Effector CD4-positive, alpha-beta T cell (primary cell): ENCODE results near the gene POU2F1.
"Not testable (repeated sequence)": the region's sequence is repeated elsewhere in the genome, so short reads cannot be mapped to it uniquely, and the experiment has no call there.

Experiments
- DNase-seq: peaks from one replicate; pipeline ENCODE4 v3.0.0-alpha.2; 2020

The POU2F1 gene

DNA sequence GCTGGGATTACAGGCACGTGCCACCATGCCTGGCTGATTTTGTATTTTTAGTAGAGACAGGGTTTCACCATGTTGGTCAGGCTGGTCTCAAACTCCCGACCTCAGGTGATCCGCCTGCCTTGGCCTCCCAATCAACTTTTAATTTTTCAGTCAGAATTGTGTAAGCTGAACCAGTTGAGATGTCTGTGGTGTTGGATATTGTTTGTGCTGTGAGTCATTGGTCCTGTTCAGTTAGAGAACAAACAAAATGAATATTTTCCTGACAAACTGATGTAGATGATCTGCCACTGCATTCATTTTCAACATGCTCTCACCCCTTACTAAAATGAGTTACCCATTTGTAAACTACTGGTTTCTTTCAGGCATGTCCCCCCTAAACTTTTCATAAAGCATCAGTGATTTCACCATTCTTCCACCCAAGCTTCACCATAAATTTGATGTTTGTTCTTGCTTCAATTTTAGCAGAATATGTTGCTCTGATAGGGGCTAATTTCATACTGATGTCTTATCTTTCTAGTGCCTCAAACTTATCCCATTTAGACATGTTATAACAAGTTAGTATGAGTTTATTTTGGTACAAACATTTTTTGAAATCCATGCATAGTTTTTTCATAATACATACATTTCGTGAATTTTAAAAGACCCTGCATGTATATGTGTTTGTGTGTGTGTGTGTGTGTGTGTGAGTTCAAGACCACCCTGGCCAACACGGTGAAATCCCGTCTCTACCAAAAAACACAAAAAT lies 15.2 kb upstream of the POU2F1 start:
- DNase-seq: not testable (repeated sequence)

DNA sequence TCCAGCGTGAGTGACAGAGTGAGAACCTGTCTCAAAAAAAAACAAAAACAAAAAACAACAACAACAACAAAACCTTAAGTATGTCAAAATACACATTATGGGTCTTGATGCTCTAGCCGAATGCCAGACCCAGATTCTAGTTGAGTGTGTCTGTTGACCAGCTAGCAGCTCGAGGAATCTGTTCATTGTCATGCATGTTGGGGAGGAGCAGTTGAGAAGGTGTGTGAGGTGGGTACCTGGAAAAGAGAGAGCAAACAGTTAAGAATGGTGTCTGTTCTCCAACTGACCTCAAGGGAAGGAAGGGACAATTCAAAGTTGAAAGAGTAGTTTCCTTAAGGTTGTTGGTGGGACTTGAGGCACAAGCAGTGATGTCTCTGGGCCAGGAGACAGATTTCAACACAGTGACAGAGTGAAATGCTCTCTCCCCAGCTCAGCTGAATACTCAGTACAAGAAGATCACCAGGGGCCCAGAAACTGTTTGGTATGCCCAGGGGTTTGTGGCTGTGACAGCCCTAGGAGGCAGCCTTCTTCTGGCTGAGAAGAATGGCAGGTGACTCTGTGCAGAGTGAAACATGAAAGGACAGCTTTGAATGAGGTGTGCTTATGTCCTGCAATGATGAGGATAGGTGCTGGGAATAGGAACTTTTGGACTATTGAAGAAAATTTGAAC lies 14.4 kb upstream of the POU2F1 start:
- DNase-seq: no peak

- DNase-seq: no peak
Measured at GRCh38 chr1:167207940-167208623, 12.6 kb upstream of the POU2F1 start.

DNA sequence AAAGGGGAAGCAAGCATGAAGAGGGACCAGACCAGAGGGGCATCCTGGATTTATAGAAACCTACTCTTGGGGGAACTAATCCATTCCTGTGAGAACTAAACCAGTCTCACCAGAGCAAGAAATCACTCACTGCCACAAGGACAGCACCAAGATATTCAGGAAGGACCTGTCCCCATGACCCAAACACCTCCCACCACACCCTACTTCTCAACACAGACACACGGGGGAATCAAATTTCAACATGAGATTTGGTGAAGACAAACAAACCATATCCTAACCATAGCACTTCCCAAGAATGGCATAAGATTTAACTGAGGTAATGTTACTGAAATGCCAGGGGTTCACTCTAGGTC lies 12.1 kb upstream of the POU2F1 start:
- DNase-seq: no peak

DNA sequence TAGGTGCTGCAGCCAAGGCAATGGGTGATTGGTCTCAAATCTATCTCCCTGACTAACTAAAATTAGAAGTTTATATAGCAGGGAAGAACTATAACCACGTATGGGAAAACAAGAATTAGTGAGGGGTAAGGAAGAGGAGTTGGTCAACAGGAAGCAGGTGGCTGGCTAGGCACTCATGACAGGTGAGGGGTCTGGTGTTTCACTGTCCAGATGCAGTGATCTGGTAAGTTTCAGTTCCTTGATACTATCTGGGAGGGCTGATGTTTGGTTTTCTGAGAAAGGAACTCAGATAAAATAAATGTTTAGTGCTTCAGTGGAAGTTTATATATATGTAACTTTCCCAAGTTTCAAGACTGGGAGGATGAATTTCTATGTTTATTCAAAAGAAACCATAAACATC lies 11.6 kb upstream of the POU2F1 start:
- no peak for DNase-seq

DNA sequence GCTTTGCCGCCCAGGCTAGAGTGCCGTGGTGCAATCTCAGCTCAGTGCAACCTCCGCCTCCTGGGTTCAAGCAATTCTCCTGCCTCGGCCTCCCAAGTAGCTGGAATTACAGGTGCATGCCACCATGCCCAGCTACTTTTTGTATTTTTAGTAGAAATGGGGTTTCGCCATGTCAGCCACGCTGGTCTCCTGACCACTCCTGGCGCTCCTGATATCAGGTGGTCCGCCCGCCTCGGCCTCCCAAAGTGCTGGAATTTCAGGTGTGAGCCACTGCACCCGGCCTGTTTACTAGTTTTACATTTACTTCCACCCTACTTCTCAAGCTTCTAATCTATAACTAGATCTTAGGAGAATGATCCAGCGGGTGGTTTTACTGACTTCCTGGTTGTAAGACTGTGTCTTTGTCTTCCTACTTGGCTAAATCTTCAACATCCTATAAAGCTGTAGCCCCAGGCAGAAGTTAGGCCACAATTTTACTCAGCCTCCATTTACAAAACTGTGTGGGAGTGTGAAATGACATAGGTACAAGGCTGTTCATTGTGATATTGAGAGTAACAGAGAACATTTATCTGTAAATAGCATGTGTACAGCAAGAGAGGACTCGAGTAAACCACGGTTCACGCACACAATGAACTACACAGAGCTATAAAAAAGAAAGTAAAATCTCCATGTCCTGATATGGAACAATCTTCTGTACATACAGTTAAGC lies 9.6 kb upstream of the POU2F1 start:
- DNase-seq: no peak

GRCh38 chr1:167212025-167212424 lies 8.7 kb upstream of the POU2F1 start:
- no peak for DNase-seq

DNA sequence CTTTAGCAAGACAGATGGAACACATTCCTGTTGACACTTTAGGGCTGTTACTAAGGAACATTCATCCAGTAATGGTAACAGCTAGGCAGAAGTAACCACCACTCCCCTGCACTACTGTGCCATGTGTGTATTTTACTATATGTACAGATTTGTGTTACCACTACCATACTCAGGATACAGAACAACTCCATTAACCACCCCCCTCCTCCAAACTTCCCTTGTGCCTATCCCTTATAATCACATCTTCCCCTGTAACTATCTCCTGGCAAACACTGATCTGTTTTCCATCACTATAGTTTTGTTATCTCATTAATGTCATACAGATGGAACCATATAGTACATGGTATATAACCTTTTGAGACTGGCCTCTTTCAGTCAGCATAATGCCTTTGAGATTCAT lies 3.9 kb upstream of the POU2F1 start:
- DNase-seq: no peak

DNA sequence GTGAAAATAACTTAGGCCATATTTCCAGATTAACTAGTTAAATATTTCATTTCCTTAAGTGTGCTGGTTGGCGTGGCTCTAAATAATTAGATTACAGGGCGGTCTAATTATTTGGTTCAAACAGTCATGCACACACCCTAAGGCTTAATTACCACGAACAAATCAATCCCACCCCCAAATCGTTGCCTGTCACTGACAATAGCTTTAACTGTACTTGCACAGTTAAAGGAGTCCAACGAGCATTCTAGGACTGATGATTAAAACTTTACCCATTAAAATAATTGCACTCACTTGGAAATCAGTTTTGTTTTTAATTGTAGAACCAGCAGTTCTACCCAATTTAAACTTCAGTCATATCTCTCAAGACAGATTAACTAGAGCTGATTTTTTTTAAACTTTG lies 1.5 kb upstream of the POU2F1 start:
- DNase-seq: no peak

GRCh38 chr1:167219646-167220536 lies 795 bp upstream of the POU2F1 start:
- DNase-seq: peak; percentile 89

DNA sequence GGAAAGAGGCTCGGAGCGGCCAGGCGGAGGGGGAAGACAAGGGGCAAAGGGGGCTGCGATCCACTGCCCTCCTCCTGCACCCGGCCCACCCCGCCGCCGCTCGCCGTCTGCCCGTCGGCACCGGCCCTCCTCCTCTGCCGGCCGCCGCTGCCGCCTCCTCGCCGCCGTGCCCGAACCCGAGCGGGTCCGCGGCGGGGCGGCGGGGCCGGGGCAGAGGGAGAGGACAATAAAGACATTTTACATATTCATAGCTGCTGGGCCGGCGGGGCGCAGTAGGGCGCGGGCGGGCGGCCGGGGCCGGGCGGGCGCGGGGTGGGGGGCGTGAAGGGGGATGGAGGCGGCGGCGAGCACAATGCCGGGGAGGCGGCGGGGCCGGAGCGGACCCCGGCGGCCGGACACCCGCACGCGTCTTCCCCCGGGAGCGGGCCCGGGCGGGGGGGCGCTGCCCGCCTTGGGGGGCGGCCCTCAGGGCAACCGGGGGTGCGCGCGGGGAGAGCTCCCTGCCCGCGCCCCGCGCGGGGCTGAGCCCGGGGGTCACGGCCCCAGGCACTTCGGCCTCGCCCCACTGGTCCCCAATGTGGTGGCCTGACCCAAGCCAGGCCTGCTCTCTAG lies 546 bp downstream of the POU2F1 start:
- DNase-seq: peak; percentile 31

DNA sequence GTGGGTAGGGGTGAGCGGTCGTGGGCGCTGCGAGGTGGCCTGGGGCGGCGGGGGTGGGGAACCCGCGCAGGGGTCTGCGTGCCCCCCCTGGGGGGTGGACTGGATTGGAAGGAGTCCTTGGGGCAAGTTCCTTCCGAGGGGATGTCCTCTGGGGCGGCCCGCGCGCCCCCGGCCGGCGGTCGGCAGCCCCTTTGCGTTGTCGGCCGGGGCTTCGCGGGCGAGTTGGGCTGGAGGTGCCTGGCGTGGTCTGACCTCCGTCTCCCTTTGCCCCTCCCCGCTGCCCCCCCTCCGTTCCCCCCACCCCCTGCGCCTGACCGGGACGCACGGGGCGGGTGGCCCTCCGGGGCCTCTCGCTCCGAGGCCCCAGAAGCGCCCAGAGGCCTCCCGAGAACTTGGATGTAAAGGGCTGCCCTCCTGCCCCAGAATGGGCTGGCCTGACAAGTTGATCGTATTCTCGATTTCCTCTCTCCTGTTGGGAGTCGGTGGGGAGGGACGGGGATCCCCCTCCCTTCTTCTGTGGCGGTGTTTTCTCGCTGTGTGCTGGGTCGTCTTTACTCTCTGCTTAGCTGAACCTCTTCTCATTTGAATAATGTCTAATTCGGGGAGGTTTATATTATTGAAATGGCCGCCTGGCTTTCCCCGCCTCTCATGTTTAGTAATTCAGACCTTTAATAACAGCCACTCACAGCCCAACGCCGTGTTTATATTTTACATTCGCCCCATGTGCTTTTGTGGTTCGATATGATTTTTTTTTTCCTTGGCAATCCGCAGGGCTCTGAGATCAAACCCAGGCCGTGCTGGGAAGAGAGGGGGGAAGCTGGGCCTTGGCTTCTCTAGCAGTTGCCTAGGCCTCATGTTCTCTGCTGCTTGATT lies 1.3 kb downstream of the POU2F1 start:
- DNase-seq: peak; percentile 64

DNA sequence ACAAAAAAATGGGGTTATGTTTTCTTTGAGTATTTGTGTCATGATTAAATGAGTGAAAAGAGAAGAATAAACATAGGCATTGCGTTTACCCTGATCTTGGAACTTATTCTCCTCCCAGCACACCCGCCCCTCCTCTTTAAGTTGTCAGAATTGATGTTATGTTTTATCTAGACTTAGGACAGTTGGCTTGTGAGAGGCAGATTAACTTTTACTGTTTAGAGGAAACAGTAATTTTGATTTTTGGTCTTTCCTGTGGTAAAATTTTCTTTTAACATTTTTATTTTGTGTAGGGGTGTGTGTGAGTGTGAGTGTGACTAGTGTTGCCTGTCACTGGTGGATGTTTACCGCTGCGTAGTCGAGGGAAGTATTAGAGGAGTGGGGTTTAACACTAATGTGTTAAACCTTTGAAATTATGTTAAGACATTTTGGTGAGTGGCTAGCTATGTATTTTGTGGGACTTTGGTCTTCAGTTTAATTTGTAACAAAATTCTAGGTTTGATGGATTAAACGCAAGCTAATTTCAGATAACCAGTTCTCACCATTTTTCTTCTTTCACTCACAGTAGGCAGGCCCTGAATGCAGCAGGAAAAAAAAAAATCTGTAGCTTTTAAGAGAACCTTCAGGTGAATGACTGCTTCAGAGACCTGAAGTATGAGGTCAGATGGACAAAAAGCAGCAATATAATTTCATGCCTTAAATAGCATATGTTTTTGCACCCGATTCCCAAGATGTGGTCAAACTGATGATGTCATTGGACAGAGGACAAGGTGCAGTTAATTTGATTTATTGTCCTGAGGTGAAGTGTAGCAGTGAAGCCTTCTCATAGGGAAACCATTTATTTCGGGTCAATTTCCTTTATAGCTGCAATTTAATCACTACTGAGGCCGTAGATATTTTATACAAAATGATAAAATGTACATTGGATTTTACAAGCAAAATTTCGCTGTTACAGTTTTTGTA lies 2.7 kb downstream of the POU2F1 start:
- DNase-seq: no peak

- not testable (repeated sequence) for DNase-seq
Measured at GRCh38 chr1:167224734-167225235, 4.1 kb downstream of the POU2F1 start.

- no peak for DNase-seq
Measured at GRCh38 chr1:167225920-167226319, 5.2 kb downstream of the POU2F1 start.

- DNase-seq: no peak
Measured at GRCh38 chr1:167227934-167228378, 7.3 kb downstream of the POU2F1 start.

DNA sequence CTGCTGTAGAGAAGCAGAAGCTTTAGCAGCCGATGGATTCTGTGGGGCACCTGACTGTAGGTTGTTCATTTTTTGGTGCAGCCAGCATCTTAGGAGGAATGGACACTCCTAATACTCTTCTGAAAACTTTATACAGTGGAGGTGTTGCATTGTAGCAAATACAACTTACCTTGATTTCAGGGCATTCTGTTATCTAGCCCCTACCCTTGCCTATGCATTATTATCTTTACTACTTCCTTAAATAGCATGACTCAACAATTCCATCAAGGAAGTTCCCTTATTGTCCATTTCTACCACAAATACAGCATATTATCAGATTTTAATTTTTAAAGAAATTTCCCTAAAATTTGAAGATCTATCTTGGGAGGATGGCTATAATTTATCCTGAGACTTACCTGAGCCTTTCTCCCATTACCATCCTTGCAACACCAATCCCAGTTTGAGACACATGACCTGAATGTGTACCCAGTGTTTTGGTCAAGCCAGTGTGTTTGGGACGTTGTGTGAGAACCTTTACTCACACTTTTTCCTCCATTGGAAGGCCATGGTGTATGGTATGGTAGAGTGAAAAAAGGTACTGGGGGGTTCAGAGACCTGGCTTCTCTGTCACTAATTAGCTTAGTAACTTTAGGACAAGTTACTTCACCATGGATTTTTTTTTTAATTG lies 9.2 kb downstream of the POU2F1 start:
- DNase-seq: no peak

DNA sequence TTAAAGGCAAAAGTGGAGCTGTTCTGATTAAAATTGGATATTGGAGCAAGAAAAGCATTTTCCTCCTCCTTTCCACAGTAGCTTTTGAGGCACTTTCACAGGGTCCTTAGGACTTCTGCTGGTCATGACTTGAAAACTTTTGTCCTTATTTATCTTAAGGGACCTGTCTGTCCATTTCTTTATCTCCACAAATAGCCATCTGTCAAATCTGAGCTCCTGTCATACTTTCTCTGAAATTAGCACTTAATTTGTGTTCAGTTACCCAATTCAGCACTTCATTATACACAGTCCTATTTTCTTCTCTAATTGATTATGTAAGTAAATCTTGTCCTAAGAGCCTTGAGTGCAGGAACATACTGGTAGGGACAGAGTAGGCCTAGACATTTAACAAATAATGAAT lies 9.8 kb downstream of the POU2F1 start:
- DNase-seq: no peak
